Mammary epithelial cell (primary cell): ENCODE data around the gene DOCK10.

ENCODE experiments used
- EZH2 ChIP-seq: IDR thresholded peaks from 2 replicates; pipeline ENCODE4 v1.6.1; 2012; ENCODE audit warnings: low read length, inconsistent platforms, borderline replicate concordance
- TF ChIP-seq, protein P1 (sequence below), 2 donors: IDR thresholded peaks in 1 of 2; conservative IDR thresholded peaks in 1 of 2; 2 replicates each; pipeline ENCODE4 v1.5.1; 2011 to 2012; ENCODE audit warnings: inconsistent platforms in 2 of 2, low read length in 2 of 2, mild to moderate bottlenecking in 2 of 2, control low read depth in 1 of 2, low read depth in 1 of 2; ENCODE audit not compliant: insufficient read depth in 1 of 2; ENCODE audit errors: extremely low read depth in 1 of 2

GRCh38 chr2:224958462-224958857 lies 83.8 kb downstream of the DOCK10 start:
- TF ChIP-seq, protein P1, sequence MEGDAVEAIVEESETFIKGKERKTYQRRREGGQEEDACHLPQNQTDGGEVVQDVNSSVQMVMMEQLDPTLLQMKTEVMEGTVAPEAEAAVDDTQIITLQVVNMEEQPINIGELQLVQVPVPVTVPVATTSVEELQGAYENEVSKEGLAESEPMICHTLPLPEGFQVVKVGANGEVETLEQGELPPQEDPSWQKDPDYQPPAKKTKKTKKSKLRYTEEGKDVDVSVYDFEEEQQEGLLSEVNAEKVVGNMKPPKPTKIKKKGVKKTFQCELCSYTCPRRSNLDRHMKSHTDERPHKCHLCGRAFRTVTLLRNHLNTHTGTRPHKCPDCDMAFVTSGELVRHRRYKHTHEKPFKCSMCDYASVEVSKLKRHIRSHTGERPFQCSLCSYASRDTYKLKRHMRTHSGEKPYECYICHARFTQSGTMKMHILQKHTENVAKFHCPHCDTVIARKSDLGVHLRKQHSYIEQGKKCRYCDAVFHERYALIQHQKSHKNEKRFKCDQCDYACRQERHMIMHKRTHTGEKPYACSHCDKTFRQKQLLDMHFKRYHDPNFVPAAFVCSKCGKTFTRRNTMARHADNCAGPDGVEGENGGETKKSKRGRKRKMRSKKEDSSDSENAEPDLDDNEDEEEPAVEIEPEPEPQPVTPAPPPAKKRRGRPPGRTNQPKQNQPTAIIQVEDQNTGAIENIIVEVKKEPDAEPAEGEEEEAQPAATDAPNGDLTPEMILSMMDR (conservative IDR thresholded peaks at IDR 0.05 in 1 of 2, IDR thresholded peaks at IDR 0.05 in 1 of 2; ENCODE audit: extremely low read depth in 1 of 2, insufficient read depth in 1 of 2, low read depth in 1 of 2, low read length in 2 of 2): no peak
- no peak for TF ChIP-seq EZH2
